Posterior cingulate gyrus (tissue), 11 donors: Measurements from ENCODE around the gene SYNPO2L.
"Not testable (repeated sequence)": the region's sequence is repeated elsewhere in the genome, so short reads cannot be mapped to it uniquely, and the experiment has no call there.

ENCODE experiments used
- DNase-seq, 10 donors: peaks; one replicate each; pipeline versions ENCODE4 v3.0.0 to v3.0.0-alpha.2; 2020 to 2021; ENCODE audit warnings: mixed read lengths in 3 of 10
- intact Hi-C: fragments of 100-400 bp; cut with DNase I; formaldehyde crosslinking; loops from one replicate; pipeline ENCODE4 v1.15.1; 2023

The SYNPO2L gene

DNA sequence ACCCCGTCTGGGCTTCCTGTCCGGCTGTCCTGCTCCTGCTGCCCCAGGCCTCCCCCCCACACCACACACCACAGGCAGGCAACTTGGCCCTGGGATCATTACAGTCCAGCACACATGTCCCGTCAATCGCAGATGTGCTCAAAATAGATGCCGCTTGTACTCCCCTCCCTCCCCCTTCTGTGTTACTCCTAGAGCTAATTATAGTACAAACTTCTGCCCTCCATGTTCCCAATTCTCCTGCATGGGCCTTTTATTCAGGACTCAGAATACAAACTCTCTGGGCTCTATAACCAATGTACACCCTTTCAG, at the start of gene SYNPO2L:
Gene SYNPO2L (minus strand): TSS at position 40 of the 309 bp plus-strand sequence. CDS start 107 bp downstream, outside the sequence.
- intact Hi-C loops = no loop called here
- DNase-seq = peak in 2 of 10 donors; percentile 44 to 65

- DNase-seq, intact Hi-C loops: not testable (repeated sequence)
Observed at GRCh38 chr10:73703924-73704323, 48.1 kb upstream of the SYNPO2L start.

- intact Hi-C loops, DNase-seq: not testable (repeated sequence)
Observed at GRCh38 chr10:73698819-73699218, 43.0 kb upstream of the SYNPO2L start.

GRCh38 chr10:73697675-73698159, 41.9 kb upstream of the SYNPO2L start, which contains the start of gene AGAP5:
AGAP5 (minus strand) TSS chr10:73698109; CDS start chr10:73697755, 354 bp downstream.
- intact Hi-C loops = not testable (repeated sequence)
- DNase-seq = peak in 1 of 10 donors; percentile 55

GRCh38 chr10:73695302-73695701, 39.5 kb upstream of the SYNPO2L start:
- intact Hi-C loops = not testable (repeated sequence)

DNA sequence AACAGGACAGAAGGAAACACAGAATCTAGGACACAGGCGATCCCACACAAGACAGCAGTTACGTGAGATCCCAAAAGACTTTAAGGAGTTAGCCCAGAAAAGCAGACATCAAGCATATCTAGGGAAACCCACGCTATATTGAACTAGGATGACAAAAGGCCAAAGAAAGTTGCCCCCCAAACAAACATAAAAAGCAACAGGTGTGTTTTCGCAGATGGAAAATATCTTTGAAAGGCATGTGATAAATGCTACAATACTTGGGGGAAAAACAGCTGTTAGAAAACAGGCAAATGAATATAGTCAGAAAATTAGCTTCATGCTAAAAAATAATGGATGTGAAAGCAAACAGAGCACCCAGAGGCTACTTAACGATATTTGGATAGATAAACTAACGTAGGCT, 34.9 kb upstream of the SYNPO2L start:
- intact Hi-C loops, DNase-seq: not testable (repeated sequence)

More at GRCh38 chr10:73695302-73695701, 39.5 kb upstream of the SYNPO2L start:
- not testable (repeated sequence) for DNase-seq

GRCh38 chr10:73689596-73689995, 33.8 kb upstream of the SYNPO2L start:
- DNase-seq, intact Hi-C loops: not testable (repeated sequence)

GRCh38 chr10:73687641-73688040, 31.8 kb upstream of the SYNPO2L start:
- intact Hi-C loops, DNase-seq: not testable (repeated sequence)

- intact Hi-C loops, DNase-seq: not testable (repeated sequence)
Observed at GRCh38 chr10:73674546-73674945, 18.7 kb upstream of the SYNPO2L start.

DNA sequence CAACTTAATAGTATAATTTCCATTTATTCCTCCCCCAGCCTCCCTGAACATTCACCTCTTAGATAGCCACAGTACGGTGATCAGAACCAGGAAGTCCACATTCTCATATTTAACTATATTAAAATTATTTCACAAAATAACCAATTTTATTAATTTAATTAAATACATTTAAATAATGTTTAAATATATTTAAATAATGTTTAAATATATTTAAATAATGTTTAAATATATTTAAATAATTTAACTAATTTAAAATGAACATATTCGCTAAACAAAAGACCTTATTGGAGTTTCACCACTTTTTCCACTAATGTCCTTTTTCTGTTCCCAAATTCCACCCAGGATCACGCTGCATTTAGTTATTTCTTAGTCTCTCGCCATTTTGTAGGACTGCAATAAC, 12.5 kb upstream of the SYNPO2L start:
- DNase-seq, intact Hi-C loops: not testable (repeated sequence)

- peak in 1 of 10 donors; percentile 22 for DNase-seq
- intact Hi-C loops = not testable (repeated sequence)
Observed at GRCh38 chr10:73666153-73666809, 10.5 kb upstream of the SYNPO2L start.

DNA sequence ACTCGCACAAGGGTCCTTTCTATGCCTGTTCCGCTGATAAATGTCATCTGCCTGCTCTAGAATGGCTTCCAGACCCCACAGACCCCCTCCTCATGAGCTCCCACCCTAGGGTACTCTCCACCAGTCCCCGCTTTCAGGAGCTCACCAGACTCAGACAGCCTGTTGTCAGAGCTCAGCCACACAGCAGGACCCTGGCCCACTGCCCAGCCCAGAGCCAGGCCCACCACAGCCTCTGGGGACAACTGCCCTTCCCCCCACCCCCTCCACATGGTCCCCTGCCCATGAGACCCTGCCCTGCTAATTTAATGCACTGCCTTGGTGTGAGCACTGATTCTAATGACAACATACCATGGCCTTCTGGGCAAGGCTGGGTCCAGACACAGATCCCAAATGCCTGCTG, 9.8 kb upstream of the SYNPO2L start:
- peak in 1 of 10 donors; percentile 52 for DNase-seq
- intact Hi-C loops = not testable (repeated sequence)

- intact Hi-C loops = not testable (repeated sequence)
- DNase-seq = peak in 2 of 10 donors; percentile 51 to 54
Observed at GRCh38 chr10:73664156-73665040, 8.6 kb upstream of the SYNPO2L start.

- DNase-seq = peak in 2 of 10 donors; percentile 43 to 61
- intact Hi-C loops = not testable (repeated sequence)
Observed at GRCh38 chr10:73663621-73664020, 7.8 kb upstream of the SYNPO2L start.

DNA sequence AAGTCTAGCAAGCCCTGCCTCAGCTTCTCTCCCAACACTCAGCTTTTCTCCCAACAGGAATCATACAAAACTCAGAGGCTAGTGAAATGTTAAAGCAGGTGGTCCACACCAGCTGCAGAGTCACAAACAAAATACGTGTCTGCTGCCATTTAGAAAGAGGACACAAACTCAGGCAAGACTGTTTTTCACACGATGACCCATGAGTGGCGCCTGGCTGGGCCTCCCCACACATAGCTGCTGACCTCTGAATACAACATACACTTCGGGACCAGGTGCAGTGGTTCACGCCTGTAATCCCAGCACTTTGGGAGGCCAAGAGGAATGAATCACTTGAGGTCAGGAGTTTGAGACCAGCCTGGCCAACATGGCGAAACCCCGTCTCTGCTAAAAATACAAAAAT, 6.9 kb upstream of the SYNPO2L start:
- intact Hi-C loops = not testable (repeated sequence)
- DNase-seq = peak in 2 of 10 donors; percentile 32 to 52

- DNase-seq = peak in 2 of 10 donors; percentile 12 to 15
- intact Hi-C loops = no loop called here
Observed at GRCh38 chr10:73655257-73655989, 406 bp downstream of the SYNPO2L start.

GRCh38 chr10:73653701-73654100, 2.1 kb downstream of the SYNPO2L start:
- intact Hi-C loops = no loop called here
- DNase-seq = no peak

DNA sequence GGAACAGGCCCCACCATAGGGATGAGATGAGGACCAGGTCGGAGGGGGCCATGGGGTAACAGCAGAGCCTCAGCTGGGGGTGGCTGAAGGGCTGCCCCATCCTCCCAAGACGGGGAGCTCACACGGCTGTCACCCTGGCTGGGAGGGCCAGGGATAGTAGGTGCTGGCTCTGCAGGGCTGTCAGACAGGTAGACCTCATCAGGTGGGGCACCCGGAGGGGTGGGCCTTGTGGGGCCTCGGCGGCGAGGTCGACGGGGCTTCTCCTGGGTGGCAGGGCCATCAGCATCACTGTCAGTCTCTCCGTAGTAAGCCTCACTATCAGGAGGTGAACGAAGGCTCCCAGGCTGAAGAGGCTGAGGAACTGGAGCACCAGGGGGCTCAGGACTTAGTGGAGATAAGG, 2.6 kb downstream of the SYNPO2L start:
- intact Hi-C loops = no loop called here
- DNase-seq = peak in 2 of 10 donors; percentile 26 to 70

DNA sequence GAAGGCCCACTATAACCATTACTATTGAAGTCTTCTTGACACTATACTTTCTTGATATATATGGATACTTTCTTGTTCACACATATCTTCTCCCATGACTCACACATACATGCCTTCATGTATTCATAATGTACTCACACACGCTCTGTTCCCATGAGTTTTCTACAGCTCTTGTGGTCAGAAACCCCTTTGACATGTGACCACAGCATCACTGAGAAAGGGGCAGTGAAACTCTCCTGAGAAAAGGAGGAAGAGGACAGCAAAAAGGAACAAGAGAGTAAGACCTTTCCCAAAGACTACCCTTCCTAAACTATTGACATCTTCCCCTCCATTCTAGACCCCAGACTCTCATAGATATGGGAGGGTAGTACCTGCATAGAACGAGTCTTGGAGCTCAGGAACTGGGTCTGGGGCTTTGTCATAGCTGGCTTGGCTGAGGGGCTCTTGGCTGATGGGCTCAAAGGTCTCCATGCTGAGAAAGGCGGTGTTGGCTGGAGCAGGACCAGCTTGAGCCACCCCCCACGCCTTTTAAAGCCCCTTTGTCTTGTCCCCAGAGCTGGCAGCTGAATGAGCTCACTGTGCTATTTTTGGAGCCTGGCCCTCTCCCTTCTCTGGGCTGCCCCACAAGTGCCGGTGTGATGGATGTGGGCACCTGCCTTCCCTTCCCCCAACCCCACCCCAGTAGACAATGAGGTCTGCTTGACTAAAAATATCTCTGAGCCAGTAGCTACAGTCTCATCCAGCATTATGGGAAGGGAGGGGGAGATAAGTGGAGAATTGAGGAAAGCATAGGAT, 5.1 kb downstream of the SYNPO2L start:
- intact Hi-C loops = no loop called here
- peak in 2 of 10 donors; percentile 33 to 81 for DNase-seq
